PC-3 (cell line): ENCODE data around the gene SHQ1.

ENCODE experiments used
- CTCF ChIP-seq: fragments of 300-600 bp; sonication (generic); conservative IDR thresholded peaks from 2 replicates; pipeline ENCODE4 v1.5.1; 2017; ENCODE audit warnings: antibody characterized with exemption, low read depth, mild to moderate bottlenecking, low read length
- EZH2 ChIP-seq: fragments of 300-600 bp; sonication (generic); IDR thresholded peaks from one replicate; pipeline ENCODE4 v1.6.1; 2017; ENCODE audit warnings: antibody characterized with exemption, mild to moderate bottlenecking, low read length; ENCODE audit not compliant: unreplicated experiment
- EZH2phosphoT487 ChIP-seq: fragments of 300-600 bp; sonication (generic); IDR thresholded peaks from 2 replicates; pipeline ENCODE4 v1.6.1; 2018; ENCODE audit warnings: mild to moderate bottlenecking, antibody characterized with exemption, low read length, borderline replicate concordance

- TF ChIP-seq CTCF, result no peak
- TF ChIP-seq EZH2, result no peak
- TF ChIP-seq EZH2phosphoT487, result no peak
Measured at GRCh38 chr3:72791161-72791560, 57.1 kb downstream of the SHQ1 start.
